ES-I3 (cell line): ENCODE data around the gene CLTC.
"Not testable (repeated sequence)": the region's sequence is repeated elsewhere in the genome, so short reads cannot be mapped to it uniquely, and the experiment has no call there.

ENCODE experiments used
- H3K36me3 ChIP-seq: 2 replicates; pipeline ENCODE4 v1.6.1; 2013; ENCODE audit warnings: mild to moderate bottlenecking, low read length, control low read depth, moderate library complexity; ENCODE audit not compliant: insufficient read depth
- H3K4me1 ChIP-seq: 2 replicates; pipeline ENCODE4 v1.6.1; 2013; ENCODE audit warnings: mild to moderate bottlenecking, control low read depth, low read length; ENCODE audit not compliant: insufficient read depth
- H3K9ac ChIP-seq: 2 replicates; pipeline ENCODE4 v1.6.1; 2013; ENCODE audit warnings: low read depth, mild to moderate bottlenecking, low read length, moderate library complexity
- H3K9me3 ChIP-seq: 2 replicates; pipeline ENCODE4 v1.6.1; 2013; ENCODE audit warnings: mild to moderate bottlenecking, low read length, moderate library complexity; ENCODE audit not compliant: control insufficient read depth, insufficient read depth

The CLTC gene

DNA sequence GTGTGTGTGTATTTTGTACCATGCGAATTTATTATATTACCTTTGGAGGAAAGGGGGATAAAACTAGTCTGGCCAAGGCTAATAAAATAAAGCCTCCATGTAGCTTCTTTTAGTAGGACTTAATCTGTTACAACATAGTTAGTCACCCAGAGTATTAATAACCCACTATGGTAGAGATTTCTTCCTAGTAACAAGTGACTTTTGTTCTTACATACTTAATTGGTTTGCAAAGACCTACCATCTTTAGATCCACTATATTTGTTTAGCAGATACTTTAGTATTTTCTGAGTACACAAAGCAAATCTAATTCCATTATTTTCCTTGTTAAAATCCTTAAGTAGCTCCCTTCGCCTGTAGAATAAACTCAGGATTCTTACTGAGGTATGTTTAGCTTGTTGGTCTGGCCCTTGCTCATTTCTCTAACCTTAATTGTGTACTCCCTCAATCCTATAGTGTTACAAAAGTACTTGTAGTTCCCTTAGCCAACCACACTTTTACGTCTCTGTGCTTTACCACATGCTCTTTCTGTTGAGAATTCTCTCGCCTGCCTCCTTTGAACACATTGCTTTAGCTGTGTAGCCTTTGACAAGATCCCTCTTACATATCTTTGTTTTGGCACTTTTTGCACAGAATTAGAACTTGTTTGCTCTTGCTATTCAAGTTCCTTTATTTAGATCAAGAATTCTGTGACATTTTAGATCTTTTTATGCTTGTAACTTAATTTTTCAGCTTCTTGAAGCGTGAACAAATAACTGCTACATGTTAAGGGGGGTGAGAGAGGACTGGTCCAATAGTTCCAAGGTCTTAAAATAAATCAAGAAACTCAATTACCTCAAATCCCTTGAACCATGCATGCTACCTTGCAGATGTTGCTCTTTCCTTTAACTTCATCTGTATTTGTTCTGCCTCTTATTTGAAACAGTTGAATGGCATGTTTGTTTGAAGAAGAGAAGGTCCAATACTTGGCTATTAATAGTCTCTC, 23.8 kb downstream of the CLTC start:
- Histone ChIP-seq H3K36me3 (0 out of 2 replicates have a peak, but pooled peaks cover 15% of the 10 kb centered on the region), H3K9me3 (no peaks in the 10 kb centered on the region), H3K4me1 (no peaks in the 10 kb centered on the region), H3K9ac (no peak overlapping the region)

DNA sequence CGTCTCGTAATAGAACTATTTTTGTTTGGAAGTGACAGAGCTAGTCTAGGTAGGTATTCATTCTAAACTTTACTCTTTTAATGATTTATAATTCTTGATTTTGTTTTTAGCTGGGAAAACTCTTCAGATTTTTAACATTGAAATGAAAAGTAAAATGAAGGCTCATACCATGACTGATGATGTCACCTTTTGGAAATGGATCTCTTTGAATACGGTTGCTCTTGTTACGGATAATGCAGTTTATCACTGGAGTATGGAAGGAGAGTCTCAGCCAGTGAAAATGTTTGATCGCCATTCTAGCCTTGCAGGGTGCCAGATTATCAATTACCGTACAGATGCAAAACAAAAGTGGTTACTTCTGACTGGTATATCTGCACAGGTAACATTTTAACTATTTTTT, 27.6 kb downstream of the CLTC start:
- Histone ChIP-seq H3K36me3 (peaks cover 42% of the 10 kb centered on the region), H3K9ac (no peak overlapping the region), H3K4me1 (no peaks in the 10 kb centered on the region), H3K9me3 (peaks cover 3% of the 10 kb centered on the region; the same call in 1 of the 2 replicates)

DNA sequence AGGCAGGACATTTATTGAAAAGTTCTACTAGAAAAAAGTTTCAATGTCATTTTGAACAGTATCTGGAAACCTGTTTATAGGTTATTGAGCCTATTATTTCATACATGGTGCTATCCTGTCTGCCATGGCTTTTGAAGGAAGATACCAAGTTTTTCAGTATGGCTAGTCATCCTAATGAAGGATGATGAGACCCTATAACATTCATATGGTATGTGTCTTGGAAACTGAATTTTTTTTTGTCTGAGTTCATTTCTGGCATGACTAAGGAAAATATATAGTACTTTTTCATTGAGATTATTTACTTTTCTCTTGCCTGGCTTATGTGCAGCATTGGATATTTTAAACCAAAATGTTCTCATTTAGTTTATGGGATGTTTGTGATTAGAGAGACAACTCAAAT, 30.2 kb downstream of the CLTC start:
- H3K9me3 ChIP-seq = peaks cover 8% of the 10 kb centered on the region; the same call in 1 of the 2 replicates
- H3K36me3 ChIP-seq = peaks cover 53% of the 10 kb centered on the region
- no peak overlapping the region for H3K9ac ChIP-seq
- H3K4me1 ChIP-seq = no peaks in the 10 kb centered on the region

DNA sequence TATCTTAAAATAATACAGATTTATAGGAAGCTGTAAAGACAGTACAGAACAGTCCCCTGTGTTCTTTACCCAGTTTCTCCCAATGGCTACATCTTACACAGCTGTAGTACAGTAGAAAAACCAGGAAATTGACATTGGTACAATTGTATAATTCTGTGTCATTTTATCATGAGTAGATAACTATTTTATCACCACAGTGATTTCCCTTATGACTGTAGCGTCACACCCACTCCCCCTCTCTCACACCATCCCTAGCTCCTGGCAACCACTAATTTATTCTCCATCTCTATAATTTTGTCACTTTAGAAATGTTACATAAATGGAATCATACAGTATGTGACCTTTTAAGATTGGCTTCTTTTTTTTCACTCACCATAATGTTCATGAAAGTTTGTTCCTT, 30.9 kb downstream of the CLTC start:
- peaks cover 60% of the 10 kb centered on the region for H3K36me3 ChIP-seq

DNA sequence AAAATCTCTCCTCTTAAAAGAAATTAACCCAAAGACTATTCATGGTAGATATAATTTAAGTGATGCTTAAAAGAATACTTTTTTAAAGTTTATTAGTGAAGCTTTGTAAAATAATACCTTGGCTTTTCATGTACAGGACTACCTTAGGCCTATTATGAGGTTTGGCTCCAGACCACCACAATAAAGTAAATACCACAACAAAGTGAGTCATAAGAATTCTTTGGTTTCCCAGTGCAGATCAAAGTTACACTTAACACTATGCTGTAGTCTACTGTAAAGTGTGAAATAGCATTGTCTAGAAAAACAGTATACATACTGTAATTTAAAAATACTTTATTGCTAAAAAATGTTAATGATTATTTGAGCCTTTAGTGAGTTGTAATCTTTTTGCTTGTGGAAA, 31.7 kb downstream of the CLTC start:
- no peak overlapping the region for H3K9ac ChIP-seq
- H3K4me1 ChIP-seq = no peaks in the 10 kb centered on the region
- H3K9me3 ChIP-seq = peaks cover 8% of the 10 kb centered on the region; the same call in 1 of the 2 replicates
- peaks cover 63% of the 10 kb centered on the region for H3K36me3 ChIP-seq

More for the DNA sequence above, 30.9 kb downstream of the CLTC start:
- Histone ChIP-seq H3K4me1 (no peaks in the 10 kb centered on the region), H3K9me3 (peaks cover 8% of the 10 kb centered on the region; the same call in 1 of the 2 replicates), H3K9ac (no peak overlapping the region)

DNA sequence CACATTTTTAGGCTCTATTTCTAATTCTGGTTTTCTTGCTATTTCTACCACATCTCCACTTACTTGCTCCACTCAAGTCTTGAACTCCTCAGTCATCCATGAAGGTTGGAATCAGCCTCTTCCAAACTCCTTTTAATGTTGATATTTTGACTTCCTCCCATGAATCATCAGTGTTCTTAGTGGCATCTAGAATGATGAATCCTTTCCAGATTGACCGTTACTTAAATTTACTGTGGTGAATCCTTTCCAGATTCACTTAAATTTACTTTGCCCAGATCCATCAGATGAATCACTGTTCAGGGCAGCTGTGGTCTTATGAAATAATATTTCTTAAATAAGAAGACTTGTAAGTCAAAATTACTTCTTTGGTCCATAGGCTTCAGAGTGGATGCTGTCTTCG, 32.4 kb downstream of the CLTC start:
- peaks cover 63% of the 10 kb centered on the region for H3K36me3 ChIP-seq
- no peak overlapping the region for H3K9ac ChIP-seq
- peaks cover 8% of the 10 kb centered on the region; the same call in 1 of the 2 replicates for H3K9me3 ChIP-seq

DNA sequence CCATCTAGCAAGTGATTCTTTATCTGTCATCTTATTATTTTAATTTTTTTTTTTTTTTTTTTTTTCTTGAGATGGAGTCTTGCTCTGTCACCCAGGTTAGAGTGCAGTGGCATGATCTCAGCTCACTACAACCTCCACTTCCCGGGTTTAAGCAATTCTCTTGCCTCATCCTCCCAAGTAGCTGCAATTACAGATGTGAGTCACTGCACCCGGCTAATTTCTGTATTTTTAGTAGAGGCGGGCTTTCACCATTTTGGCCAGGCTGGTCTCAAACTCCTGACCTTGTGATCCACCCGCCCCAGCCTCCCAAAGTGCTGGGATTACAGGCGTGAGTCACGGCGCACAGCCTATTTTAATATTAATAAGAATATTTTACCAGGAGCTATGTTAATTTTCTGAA, 36.9 kb downstream of the CLTC start:
- H3K36me3 ChIP-seq = peaks cover 51% of the 10 kb centered on the region
- not testable (repeated sequence) for H3K9ac ChIP-seq, H3K4me1 ChIP-seq, H3K9me3 ChIP-seq

More for the DNA sequence above, 32.4 kb downstream of the CLTC start:
- no peaks in the 10 kb centered on the region for H3K4me1 ChIP-seq

DNA sequence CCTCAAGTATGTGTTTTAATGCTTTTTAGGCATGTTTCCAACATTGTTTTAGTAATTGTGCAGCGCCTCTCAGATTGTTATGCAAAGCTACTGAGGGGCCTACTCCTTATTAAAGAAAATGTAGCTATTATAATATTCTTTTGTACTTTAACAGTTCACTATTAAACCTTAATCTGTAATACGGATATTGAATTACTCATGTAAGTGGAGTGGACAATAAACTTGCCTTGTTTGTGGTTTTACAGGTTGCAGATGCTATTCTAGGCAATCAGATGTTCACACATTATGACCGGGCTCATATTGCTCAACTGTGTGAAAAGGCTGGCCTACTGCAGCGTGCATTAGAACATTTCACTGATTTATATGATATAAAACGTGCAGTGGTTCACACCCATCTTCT, 46.5 kb downstream of the CLTC start:
- no peaks in the 10 kb centered on the region for H3K9me3 ChIP-seq
- no peaks in the 10 kb centered on the region for H3K4me1 ChIP-seq
- peaks cover 63% of the 10 kb centered on the region for H3K36me3 ChIP-seq
- H3K9ac ChIP-seq = no peak overlapping the region

DNA sequence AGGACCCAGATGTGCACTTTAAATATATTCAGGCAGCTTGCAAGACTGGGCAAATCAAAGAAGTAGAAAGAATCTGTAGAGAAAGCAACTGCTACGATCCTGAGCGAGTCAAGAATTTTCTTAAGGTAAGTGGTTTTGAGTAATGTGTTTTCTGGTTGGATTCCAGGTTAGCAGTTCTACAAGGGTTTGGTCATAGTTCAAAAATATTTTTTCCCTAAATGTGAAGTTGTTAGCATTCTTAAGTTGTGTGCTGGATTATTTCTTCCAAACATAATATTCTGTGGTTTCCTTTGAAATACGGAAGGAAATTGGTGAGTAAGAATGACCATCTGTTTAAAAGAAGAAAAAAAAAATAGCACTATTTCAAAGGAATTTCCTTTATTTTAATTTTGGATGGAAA, 49.1 kb downstream of the CLTC start:
- Histone ChIP-seq H3K4me1 (no peaks in the 10 kb centered on the region), H3K36me3 (peaks cover 49% of the 10 kb centered on the region), H3K9ac (no peak overlapping the region), H3K9me3 (no peaks in the 10 kb centered on the region)

DNA sequence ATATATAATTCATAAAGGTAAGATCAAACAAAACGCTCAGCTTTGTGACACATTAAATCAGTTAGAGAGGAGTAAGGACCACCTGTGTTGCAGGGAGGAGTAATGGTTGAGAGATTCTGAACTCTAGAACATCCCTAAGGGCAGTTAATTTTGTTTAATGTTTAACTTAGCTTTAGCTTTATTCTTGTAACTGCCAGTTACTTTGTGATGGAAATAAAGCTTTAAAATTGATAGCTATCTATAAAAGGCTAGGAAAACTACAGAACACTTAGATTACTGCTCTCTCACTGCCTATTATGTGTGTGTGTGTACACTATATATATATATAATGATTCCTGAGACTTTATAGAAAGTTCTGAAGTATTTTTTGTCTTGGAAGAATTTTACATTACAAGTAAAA, 49.7 kb downstream of the CLTC start:
- peaks cover 44% of the 10 kb centered on the region for H3K36me3 ChIP-seq
- H3K9me3 ChIP-seq = no peaks in the 10 kb centered on the region
- H3K9ac ChIP-seq = no peak overlapping the region
- no peaks in the 10 kb centered on the region for H3K4me1 ChIP-seq

DNA sequence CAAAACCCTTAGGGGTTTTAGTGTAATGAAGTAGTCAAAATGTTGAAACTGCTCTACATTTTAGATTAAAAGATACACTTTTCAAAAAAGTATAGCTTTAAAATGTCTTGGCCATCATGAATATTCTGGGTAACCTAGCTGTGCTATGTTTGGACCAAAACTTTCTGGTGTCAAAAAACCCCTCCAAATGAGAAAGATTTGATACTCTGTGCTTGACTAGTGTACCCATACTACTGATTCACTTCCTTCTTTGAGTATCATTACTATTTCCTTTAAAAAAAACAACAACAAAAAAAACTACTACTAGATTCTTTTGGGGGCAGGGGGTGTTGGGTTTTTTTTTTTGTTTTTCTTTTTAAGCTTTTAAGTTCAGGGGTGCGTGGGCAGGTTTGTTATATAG, 50.2 kb downstream of the CLTC start:
- H3K9me3 ChIP-seq = no peaks in the 10 kb centered on the region
- H3K36me3 ChIP-seq = peaks cover 39% of the 10 kb centered on the region
- H3K4me1 ChIP-seq = no peaks in the 10 kb centered on the region
- no peak overlapping the region for H3K9ac ChIP-seq

DNA sequence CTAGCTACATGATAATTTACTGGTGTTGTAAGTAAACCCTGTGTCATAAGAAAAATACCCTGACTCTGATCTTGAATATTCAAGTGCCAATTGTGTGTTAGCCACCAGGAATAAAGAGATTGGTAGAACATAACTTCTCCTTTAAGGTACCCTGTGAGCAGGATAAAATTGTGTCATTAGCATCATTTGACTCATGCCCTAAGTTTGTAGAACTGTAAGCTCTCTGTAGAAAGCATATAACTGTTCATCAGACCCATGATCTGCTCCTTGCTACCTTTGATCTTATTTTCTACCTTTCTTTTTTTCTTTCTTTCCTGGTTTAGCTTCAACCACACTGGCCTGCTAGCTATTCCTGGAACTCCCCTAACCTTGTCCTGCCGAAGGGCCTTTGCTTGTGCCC, 51.7 kb downstream of the CLTC start:
- Histone ChIP-seq H3K9ac (no peak overlapping the region), H3K36me3 (peaks cover 37% of the 10 kb centered on the region), H3K9me3 (no peaks in the 10 kb centered on the region), H3K4me1 (no peaks in the 10 kb centered on the region)

DNA sequence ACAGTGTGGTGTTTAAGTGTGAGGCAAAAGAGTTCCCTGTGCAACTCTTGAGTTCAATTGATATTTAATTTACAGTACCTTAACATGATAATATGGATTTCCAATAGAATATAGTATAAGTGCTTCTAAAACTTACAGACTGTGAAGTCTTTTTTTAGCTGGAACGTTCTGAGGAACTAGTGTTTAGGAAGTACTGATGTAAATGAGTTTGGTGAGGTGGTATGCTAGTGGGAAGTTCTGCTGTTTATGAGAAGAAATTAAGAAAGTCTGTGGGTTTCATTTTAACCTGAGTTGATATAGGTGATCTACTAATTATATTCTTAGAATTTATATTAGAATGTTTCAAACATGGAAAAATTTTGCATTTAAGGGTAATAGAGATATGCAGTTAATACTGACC, 55.5 kb downstream of the CLTC start:
- Histone ChIP-seq H3K9me3 (no peaks in the 10 kb centered on the region), H3K4me1 (no peaks in the 10 kb centered on the region), H3K9ac (no peak overlapping the region), H3K36me3 (peaks cover 31% of the 10 kb centered on the region)

DNA sequence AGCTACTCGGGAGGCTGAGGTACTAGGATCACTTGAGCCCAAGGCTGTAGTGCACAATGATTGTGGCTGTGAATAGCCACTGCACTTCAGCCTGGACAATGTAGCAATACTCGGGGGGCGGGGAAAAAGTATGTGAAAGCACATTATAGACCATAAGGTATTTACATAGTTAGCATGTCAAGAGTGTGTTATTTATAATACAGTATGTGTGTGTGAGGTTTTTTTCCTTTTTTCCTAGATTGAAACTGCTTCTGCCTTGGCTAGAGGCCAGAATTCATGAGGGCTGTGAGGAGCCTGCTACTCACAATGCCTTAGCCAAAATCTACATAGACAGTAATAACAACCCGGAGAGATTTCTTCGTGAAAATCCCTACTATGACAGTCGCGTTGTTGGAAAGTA, 57.0 kb downstream of the CLTC start:
- no peak overlapping the region for H3K9ac ChIP-seq
- no peaks in the 10 kb centered on the region for H3K4me1 ChIP-seq
- no peaks in the 10 kb centered on the region for H3K9me3 ChIP-seq
- peaks cover 38% of the 10 kb centered on the region for H3K36me3 ChIP-seq

DNA sequence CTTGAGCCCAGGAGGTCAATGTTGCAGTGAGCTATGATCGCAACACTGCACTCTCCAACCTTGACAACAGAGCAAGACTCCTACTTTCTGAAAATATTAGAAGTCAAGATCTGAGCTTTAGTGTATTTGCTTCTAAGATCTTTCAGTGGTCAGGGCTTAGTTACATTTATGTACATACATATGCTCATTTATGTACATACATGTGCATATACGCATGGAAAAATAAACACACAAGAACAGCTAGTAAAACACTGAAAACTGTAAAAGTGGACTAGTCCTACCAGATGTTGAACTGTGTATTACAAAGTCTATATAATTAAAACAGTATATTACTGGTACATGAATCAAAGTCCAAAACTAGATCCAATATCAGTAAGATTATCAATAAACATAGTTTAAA, 59.2 kb downstream of the CLTC start:
- peaks cover 58% of the 10 kb centered on the region for H3K36me3 ChIP-seq
- no peaks in the 10 kb centered on the region for H3K4me1 ChIP-seq
- no peak overlapping the region for H3K9ac ChIP-seq
- H3K9me3 ChIP-seq = no peaks in the 10 kb centered on the region
